A549 (cell line): ENCODE measurements around the gene MARCHF4. TPM values are rescaled to one million over a fixed set of nuclear protein-coding genes. Genes with fewer than 3 reads are reported as not detected.

ENCODE experiments used
- ATAC-seq, 2 experiments: fragments of 200-7000 bp in 1 of 2; fragments of >200 bp in 1 of 2; cut with Nextera tagmentation in 1 of 2; cut with Tn5 transposase in 1 of 2; 3 replicates each; pipeline versions ENCODE4 v1.8.0 to v1.9.1; 2018 to 2020; ENCODE audit warnings: mild to moderate bottlenecking in 1 of 2, moderate library complexity in 1 of 2
- CTCF ChIA-PET: fragments of 300-600 bp; sonication (Branson Sonifier 250); formaldehyde crosslinking; extraction: SDS; loops from one replicate; lab custom pipeline; 2021; ENCODE audit warnings: antibody characterized with exemption, inconsistent platforms; lab: Yijun Ruan, JAX
- POLR2A ChIA-PET: fragments of 350-600 bp; formaldehyde crosslinking; extraction: SDS; loops from one replicate; lab custom pipeline; 2021; ENCODE audit warnings: antibody characterized with exemption, inconsistent platforms; lab: Yijun Ruan, JAX
- DNase-seq, 2 experiments: peaks; one replicate each; pipeline versions ENCODE4 v3.0.0 to v3.0.0-alpha.2; 2011 to 2016; ENCODE audit warnings: low read depth in 1 of 2, low spot score in 1 of 2
- FAIRE-seq: peaks from 2 replicates; lab custom pipeline; 2011; peaks lifted over from hg19 to GRCh38; lab: Jason Lieb, UNC
- H3K27ac ChIP-seq, 2 experiments: fragments of >200 bp; sonication (Bioruptor Twin); formaldehyde crosslinking; 3 replicates each; pipeline ENCODE4 v1.5.1; 2016 to 2017
- H3K4me1 ChIP-seq: fragments of >200 bp; sonication (Bioruptor Twin); formaldehyde crosslinking; 3 replicates; pipeline ENCODE4 v1.6.1; 2016
- H3K4me2 ChIP-seq: fragments of >200 bp; sonication (Bioruptor Twin); formaldehyde crosslinking; 3 replicates; pipeline ENCODE4 v1.6.1; 2016
- H3K4me3 ChIP-seq: fragments of >200 bp; sonication (Bioruptor Twin); formaldehyde crosslinking; 3 replicates; pipeline ENCODE4 v1.5.1; 2016
- H3K9me3 ChIP-seq: fragments of >200 bp; sonication (Bioruptor Twin); formaldehyde crosslinking; 3 replicates; pipeline ENCODE4 v1.6.1; 2016
- ATOH8 ChIP-seq: fragments of 250-450 bp; sonication (Bioruptor Pico); IDR thresholded peaks from 2 replicates; pipeline ENCODE4 v1.5.0; 2020; ENCODE audit warnings: low read depth, mild to moderate bottlenecking, moderate library complexity
- BHLHE40 ChIP-seq: IDR thresholded peaks from 2 replicates; pipeline ENCODE4 v1.6.1; 2012; ENCODE audit warnings: low read depth, low read length, inconsistent platforms
- CBX8 ChIP-seq: fragments of 200-600 bp; sonication (generic); IDR thresholded peaks from 2 replicates; pipeline ENCODE4 v1.6.1; 2016
- CEBPB ChIP-seq, 2 experiments: fragments of >200 bp in 1 of 2; sonication (Bioruptor Twin) in 1 of 2; formaldehyde crosslinking in 1 of 2; IDR thresholded peaks; 2 replicates each; pipeline ENCODE4 v1.6.1; 2012 to 2016
- CHD4 ChIP-seq: fragments of 200-600 bp; sonication (generic); IDR thresholded peaks from 2 replicates; pipeline ENCODE4 v1.6.1; 2016; ENCODE audit warnings: antibody characterized with exemption, mild to moderate bottlenecking, borderline replicate concordance
- EP300 ChIP-seq, 2 experiments: fragments of >200 bp; sonication (Bioruptor Twin); formaldehyde crosslinking; IDR thresholded peaks; 2 replicates in 1 of 2; 3 replicates in 1 of 2; pipeline ENCODE4 v1.6.1; 2016 to 2017
- FOSL2 ChIP-seq, 2 experiments: fragments of 450-650 bp in 1 of 2; fragments of >200 bp in 1 of 2; sonication (Bioruptor Twin) in 1 of 2; formaldehyde crosslinking; IDR thresholded peaks; 2 replicates each; pipeline versions ENCODE4 v1.5.0 to v1.6.1; 2016 to 2020; ENCODE audit warnings: mild to moderate bottlenecking in 1 of 2, moderate library complexity in 1 of 2
- FOXS1 ChIP-seq: fragments of 250-450 bp; sonication (Bioruptor Pico); IDR thresholded peaks from 2 replicates; pipeline ENCODE4 v1.5.0; 2020; ENCODE audit warnings: mild to moderate bottlenecking, moderate library complexity
- GATA3 ChIP-seq: IDR thresholded peaks from 2 replicates; pipeline ENCODE4 v1.6.1; 2012; ENCODE audit warnings: borderline replicate concordance
- JUNB ChIP-seq: fragments of >200 bp; sonication (Bioruptor Twin); formaldehyde crosslinking; IDR thresholded peaks from 2 replicates; pipeline ENCODE4 v1.6.1; 2016
- MAZ ChIP-seq: fragments of 150-350 bp; IDR thresholded peaks from 2 replicates; pipeline ENCODE4 v1.6.1; 2014; ENCODE audit warnings: antibody characterized with exemption, low read depth, low read length, borderline replicate concordance
- POLR2AphosphoS2 ChIP-seq: conservative IDR thresholded peaks from 2 replicates; pipeline ENCODE4 v1.6.1; 2012; ENCODE audit warnings: low read length, improper control_type of control experiment, inconsistent platforms
- RFX5 ChIP-seq: fragments of 450-650 bp; IDR thresholded peaks from 2 replicates; pipeline ENCODE4 v1.7.1; 2014; ENCODE audit warnings: antibody characterized with exemption, mild to moderate bottlenecking, moderate library complexity
- SMC3 ChIP-seq: fragments of >200 bp; sonication (Bioruptor Twin); formaldehyde crosslinking; IDR thresholded peaks from 3 replicates; pipeline ENCODE4 v1.6.1; 2018; ENCODE audit warnings: inconsistent platforms
- TP53 ChIP-seq: fragments of 250-450 bp; sonication (Bioruptor Pico); IDR thresholded peaks from 2 replicates; pipeline ENCODE4 v1.5.0; 2021; ENCODE audit warnings: mild to moderate bottlenecking, moderate library complexity
- ZC3H11A ChIP-seq: fragments of 450-650 bp; IDR thresholded peaks from 2 replicates; pipeline ENCODE4 v1.6.1; 2014; ENCODE audit warnings: antibody characterized with exemption, mild to moderate bottlenecking
- WGBS: methylation state at CpG from one replicate; pipeline ENCODE4 v1.1.6; 2017; ENCODE audit errors: missing lambda C conversion rate; 5-methylcytosine and 5-hydroxymethylcytosine counted together
- polyA plus RNA-seq, 4 experiments: library from polyadenylated mRNA; depleted of rRNA in 3 of 4; stranded (reverse); fragments of >200 nt; fragmentation: RNase III in 1 of 4; extraction: RNeasy Plus Mini Kit Qiagen cat#74134 plus additional on column Dnase treatment in 1 of 4; gene quantifications; 2 replicates in 3 of 4; 3 replicates in 1 of 4; pipeline ENCODE4 v1.2.3, GENCODE V29; 2011 to 2017
- TF ChIP-seq, protein P1 (sequence below): fragments of >200 bp; sonication (Bioruptor Twin); formaldehyde crosslinking; IDR thresholded peaks from 3 replicates; pipeline ENCODE4 v1.5.1; 2016
- TF ChIP-seq, protein P2 (sequence below): IDR thresholded peaks from 2 replicates; pipeline ENCODE4 v1.6.1; 2012
- TF ChIP-seq, protein P3 (sequence below): fragments of 250-450 bp; sonication (Bioruptor Pico); IDR thresholded peaks from 2 replicates; pipeline ENCODE4 v1.5.0; 2021; ENCODE audit warnings: mild to moderate bottlenecking, moderate library complexity, borderline replicate concordance

The MARCHF4 gene
- polyA plus RNA-seq, 2 of the 4 experiments (the other 2 are of a cell fraction), result 1.7 to 9.1 TPM

DNA sequence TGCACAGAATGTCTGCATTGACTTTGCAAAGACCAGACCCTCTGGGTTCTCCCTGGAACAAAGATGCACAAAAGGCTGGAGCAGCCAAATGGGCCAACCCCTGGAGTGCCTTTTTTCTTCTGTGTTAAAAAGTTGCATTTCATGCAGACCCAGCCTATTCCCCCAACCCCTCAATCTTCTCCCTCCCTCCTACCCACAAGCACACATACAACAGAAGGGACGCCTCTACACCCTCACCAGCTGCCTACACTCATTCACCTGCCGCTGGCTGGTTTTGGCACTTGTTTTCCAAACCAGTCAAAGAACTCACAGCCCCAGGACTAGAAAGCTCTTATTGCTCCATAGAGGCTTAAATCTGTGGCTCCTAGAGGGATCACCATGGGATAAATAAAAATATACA is 16.6 kb downstream of the MARCHF4 start:
- FAIRE-seq, result no peak
- WGBS, result 89% methylated on average over 2 of the region's 2 CpGs
- POLR2A ChIA-PET, result no interaction called here

GRCh38 chr2:216354306-216354705 is 18.0 kb downstream of the MARCHF4 start:
- Histone ChIP-seq H3K9me3 (no peaks in the 10 kb centered on the region), H3K27ac (no peak overlapping the region), H3K4me2 (no peak overlapping the region), H3K4me1 (peaks cover 24% of the 10 kb centered on the region), H3K4me3 (no peak overlapping the region)
- POLR2A ChIA-PET, result no interaction called here
- 63% methylated on average over 4 of the region's 4 CpGs for WGBS
- no peak for FAIRE-seq
- CTCF ChIA-PET, result interaction anchor here (1.1 to 1.6 kb wide), 2 partner anchors 11 to 21 kb away, joined by 3 to 5 read pairs; no protein-coding TSS in a partner anchor
- TF ChIP-seq CHD4 (no peak), TP53 (CRISPR knock-in tag) (no peak), ZC3H11A (no peak), ATOH8 (CRISPR knock-in tag) (no peak), GATA3 (no peak), CBX8 (no peak), FOSL2 (IDR thresholded peaks at IDR 0.05) (no peak), FOSL2 (CRISPR knock-in tag; IDR thresholded peaks at IDR 0.05) (no peak), BHLHE40 (no peak), EP300 (IDR thresholded peaks at IDR 0.05) (no peak), FOXS1 (CRISPR knock-in tag) (no peak), SMC3 (no peak), MAZ (no peak)
- TF ChIP-seq, protein P1, sequence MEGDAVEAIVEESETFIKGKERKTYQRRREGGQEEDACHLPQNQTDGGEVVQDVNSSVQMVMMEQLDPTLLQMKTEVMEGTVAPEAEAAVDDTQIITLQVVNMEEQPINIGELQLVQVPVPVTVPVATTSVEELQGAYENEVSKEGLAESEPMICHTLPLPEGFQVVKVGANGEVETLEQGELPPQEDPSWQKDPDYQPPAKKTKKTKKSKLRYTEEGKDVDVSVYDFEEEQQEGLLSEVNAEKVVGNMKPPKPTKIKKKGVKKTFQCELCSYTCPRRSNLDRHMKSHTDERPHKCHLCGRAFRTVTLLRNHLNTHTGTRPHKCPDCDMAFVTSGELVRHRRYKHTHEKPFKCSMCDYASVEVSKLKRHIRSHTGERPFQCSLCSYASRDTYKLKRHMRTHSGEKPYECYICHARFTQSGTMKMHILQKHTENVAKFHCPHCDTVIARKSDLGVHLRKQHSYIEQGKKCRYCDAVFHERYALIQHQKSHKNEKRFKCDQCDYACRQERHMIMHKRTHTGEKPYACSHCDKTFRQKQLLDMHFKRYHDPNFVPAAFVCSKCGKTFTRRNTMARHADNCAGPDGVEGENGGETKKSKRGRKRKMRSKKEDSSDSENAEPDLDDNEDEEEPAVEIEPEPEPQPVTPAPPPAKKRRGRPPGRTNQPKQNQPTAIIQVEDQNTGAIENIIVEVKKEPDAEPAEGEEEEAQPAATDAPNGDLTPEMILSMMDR, result no peak
- TF ChIP-seq, protein P2, sequence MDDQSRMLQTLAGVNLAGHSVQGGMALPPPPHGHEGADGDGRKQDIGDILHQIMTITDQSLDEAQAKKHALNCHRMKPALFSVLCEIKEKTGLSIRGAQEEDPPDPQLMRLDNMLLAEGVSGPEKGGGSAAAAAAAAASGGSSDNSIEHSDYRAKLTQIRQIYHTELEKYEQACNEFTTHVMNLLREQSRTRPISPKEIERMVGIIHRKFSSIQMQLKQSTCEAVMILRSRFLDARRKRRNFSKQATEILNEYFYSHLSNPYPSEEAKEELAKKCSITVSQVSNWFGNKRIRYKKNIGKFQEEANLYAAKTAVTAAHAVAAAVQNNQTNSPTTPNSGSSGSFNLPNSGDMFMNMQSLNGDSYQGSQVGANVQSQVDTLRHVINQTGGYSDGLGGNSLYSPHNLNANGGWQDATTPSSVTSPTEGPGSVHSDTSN, result no peak
- no peak for DNase-seq
- ATAC-seq, result no peak

More for the DNA sequence above, 16.6 kb downstream of the MARCHF4 start:
- TF ChIP-seq CEBPB (IDR thresholded peaks at IDR 0.05) (no peak), ATOH8 (CRISPR knock-in tag) (no peak), EP300 (IDR thresholded peaks at IDR 0.05) (no peak), RFX5 (no peak), BHLHE40 (no peak), JUNB (no peak), POLR2AphosphoS2 (no peak)
- TF ChIP-seq, protein P3, sequence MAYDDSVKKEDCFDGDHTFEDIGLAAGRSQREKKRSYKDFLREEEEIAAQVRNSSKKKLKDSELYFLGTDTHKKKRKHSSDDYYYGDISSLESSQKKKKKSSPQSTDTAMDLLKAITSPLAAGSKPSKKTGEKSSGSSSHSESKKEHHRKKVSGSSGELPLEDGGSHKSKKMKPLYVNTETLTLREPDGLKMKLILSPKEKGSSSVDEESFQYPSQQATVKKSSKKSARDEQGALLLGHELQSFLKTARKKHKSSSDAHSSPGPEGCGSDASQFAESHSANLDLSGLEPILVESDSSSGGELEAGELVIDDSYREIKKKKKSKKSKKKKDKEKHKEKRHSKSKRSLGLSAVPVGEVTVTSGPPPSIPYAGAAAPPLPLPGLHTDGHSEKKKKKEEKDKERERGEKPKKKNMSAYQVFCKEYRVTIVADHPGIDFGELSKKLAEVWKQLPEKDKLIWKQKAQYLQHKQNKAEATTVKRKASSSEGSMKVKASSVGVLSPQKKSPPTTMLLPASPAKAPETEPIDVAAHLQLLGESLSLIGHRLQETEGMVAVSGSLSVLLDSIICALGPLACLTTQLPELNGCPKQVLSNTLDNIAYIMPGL (CRISPR knock-in tag), result no peak
- CTCF ChIA-PET, result no interaction called here
- ATAC-seq (no peak), DNase-seq (no peak)
- no peak overlapping the region for H3K4me3 ChIP-seq
- H3K4me1 ChIP-seq, result peaks cover 11% of the 10 kb centered on the region
- H3K9me3 ChIP-seq, result no peaks in the 10 kb centered on the region
- no peak overlapping the region for H3K4me2 ChIP-seq
- no peak overlapping the region for H3K27ac ChIP-seq
